Measurements from ENCODE around the gene NTSR1. TPM values are rescaled to one million over a fixed set of nuclear protein-coding genes. Genes with fewer than 3 reads are reported as not detected.

The NTSR1 gene
- total and polyA plus RNA-seq, 5 donors from 2014 or later: 0.11 to 0.37 TPM; not detected in 3

DNA sequence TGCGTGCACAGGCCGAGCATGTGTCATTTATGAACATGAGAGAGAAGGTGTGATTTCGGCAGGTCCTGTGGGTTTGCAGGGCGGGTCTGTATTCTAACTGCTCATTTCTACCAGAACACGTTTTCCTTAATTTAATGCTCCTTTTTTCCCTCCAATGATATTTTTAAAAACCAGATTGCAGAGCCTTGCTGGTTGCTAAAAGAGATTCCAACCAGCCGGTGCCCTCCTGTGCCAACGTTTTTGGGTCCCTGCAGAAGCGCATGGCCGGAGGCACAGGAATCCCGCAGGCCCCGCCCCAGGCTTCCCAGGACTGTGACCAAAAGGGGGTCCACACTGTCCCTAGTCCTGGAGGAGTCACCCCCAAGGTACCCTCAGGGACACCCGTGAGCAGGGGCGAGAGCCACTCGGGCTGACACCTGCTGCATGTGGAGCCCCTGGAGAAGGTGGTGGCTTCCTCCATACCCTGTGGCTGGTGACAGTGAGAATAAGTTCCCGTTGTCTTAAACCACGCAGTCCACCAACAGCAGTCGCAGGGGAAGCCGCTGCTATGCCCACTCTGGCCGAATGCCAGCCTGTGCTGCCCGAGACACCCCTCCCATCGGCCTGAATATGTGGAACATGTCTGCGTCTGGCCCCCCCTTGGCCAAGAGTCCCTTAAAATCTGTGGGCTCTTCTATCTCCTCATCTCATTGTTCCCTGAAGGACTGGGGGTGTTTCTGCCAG lies 15.7 kb upstream of the NTSR1 start:
- Histone ChIP-seq H3K27ac (ENCODE audit: insufficient read depth, low read length, poor library complexity, severe bottlenecking) (no peak overlapping the region), H3K27me3 (ENCODE audit: control insufficient read depth, insufficient read depth, low read length) (no peaks in the 10 kb centered on the region), H3K4me3 (ENCODE audit: low read depth, low read length) (no peak overlapping the region), H3K4me1 (ENCODE audit: control insufficient read depth, insufficient read depth, low read length, poor library complexity, severe bottlenecking) (no peaks in the 10 kb centered on the region), H3K36me3 (ENCODE audit: control insufficient read depth, insufficient read depth, low read length) (no peaks in the 10 kb centered on the region), H3K9me3 (ENCODE audit: control insufficient read depth in 2 of 2, low read length in 2 of 2) (no peaks in the 10 kb centered on the region)
- H3K9me3 Mint-ChIP-seq: no peaks in the 10 kb centered on the region
- no peak for ATAC-seq (ENCODE audit: low read depth in 2 of 2)
- H3K36me3 Mint-ChIP-seq: no peaks in the 10 kb centered on the region
- peaks cover 5% of the 10 kb centered on the region for H3K27me3 Mint-ChIP-seq
- no peak overlapping the region for H3K4me3 Mint-ChIP-seq
- peaks cover 0 to under 1% (median under 1%) of the 10 kb centered on the region in 4 donors for H3K4me1 Mint-ChIP-seq
- DNase-seq: no peak
- no peak overlapping the region for H3K27ac Mint-ChIP-seq

DNA sequence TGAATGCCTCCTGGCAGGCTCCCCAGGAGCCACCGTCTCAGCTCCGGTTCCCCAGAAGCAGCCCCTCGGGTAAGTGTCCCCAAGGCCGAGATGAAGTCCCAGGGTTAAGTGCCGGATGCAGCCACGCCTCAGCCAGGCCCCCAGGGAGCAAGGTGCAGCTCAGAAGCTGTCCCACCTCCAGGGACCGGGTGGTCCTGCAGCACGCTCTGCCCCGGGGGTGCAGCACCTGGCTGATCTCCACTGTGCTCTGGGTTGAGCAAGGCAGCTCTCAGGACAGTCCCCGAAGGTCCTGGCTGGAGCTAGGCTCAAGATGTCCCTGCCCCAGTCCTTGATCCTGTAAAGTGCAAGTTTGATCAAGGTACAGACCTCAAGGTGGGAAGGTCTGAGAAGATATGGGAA lies 15.1 kb upstream of the NTSR1 start:
- H3K9me3 ChIP-seq (ENCODE audit: control insufficient read depth in 2 of 2, low read length in 2 of 2): no peaks in the 10 kb centered on the region
- ATAC-seq (ENCODE audit: low read depth in 2 of 2) (no peak), DNase-seq (no peak)
- no peak overlapping the region for H3K4me3 ChIP-seq (ENCODE audit: low read depth, low read length)
- H3K9me3 Mint-ChIP-seq: no peaks in the 10 kb centered on the region
- H3K27me3 Mint-ChIP-seq: peaks cover 5% of the 10 kb centered on the region
- H3K27ac ChIP-seq (ENCODE audit: insufficient read depth, low read length, poor library complexity, severe bottlenecking): no peak overlapping the region
- H3K27ac Mint-ChIP-seq: no peak overlapping the region
- no peaks in the 10 kb centered on the region for H3K4me1 ChIP-seq (ENCODE audit: control insufficient read depth, insufficient read depth, low read length, poor library complexity, severe bottlenecking)
- no peaks in the 10 kb centered on the region for H3K27me3 ChIP-seq (ENCODE audit: control insufficient read depth, insufficient read depth, low read length)
- no peaks in the 10 kb centered on the region for H3K36me3 ChIP-seq (ENCODE audit: control insufficient read depth, insufficient read depth, low read length)
- H3K4me3 Mint-ChIP-seq: no peak overlapping the region
- no peaks in the 10 kb centered on the region for H3K36me3 Mint-ChIP-seq
- no peaks in the 10 kb centered on the region for H3K4me1 Mint-ChIP-seq

GRCh38 chr20:62694106-62694505 lies 14.5 kb upstream of the NTSR1 start:
- no peaks in the 10 kb centered on the region for H3K36me3 Mint-ChIP-seq
- Histone ChIP-seq H3K4me1 (ENCODE audit: control insufficient read depth, insufficient read depth, low read length, poor library complexity, severe bottlenecking) (no peaks in the 10 kb centered on the region), H3K4me3 (ENCODE audit: low read depth, low read length) (no peak overlapping the region), H3K9me3 (ENCODE audit: control insufficient read depth in 2 of 2, low read length in 2 of 2) (no peaks in the 10 kb centered on the region), H3K27ac (ENCODE audit: insufficient read depth, low read length, poor library complexity, severe bottlenecking) (no peak overlapping the region), H3K27me3 (ENCODE audit: control insufficient read depth, insufficient read depth, low read length) (no peaks in the 10 kb centered on the region), H3K36me3 (ENCODE audit: control insufficient read depth, insufficient read depth, low read length) (no peaks in the 10 kb centered on the region)
- H3K4me1 Mint-ChIP-seq: no peaks in the 10 kb centered on the region
- peaks cover 5% of the 10 kb centered on the region for H3K27me3 Mint-ChIP-seq
- DNase-seq: no peak
- no peak overlapping the region for H3K4me3 Mint-ChIP-seq
- ATAC-seq (ENCODE audit: low read depth in 2 of 2): no peak
- no peak overlapping the region for H3K27ac Mint-ChIP-seq
- no peaks in the 10 kb centered on the region for H3K9me3 Mint-ChIP-seq

GRCh38 chr20:62694868-62695267 lies 13.8 kb upstream of the NTSR1 start:
- no peaks in the 10 kb centered on the region for H3K9me3 Mint-ChIP-seq
- H3K9me3 ChIP-seq (ENCODE audit: control insufficient read depth in 2 of 2, low read length in 2 of 2): no peaks in the 10 kb centered on the region
- DNase-seq: no peak
- peaks cover 5% of the 10 kb centered on the region for H3K27me3 Mint-ChIP-seq
- no peak overlapping the region for H3K4me3 ChIP-seq (ENCODE audit: low read depth, low read length)
- no peak overlapping the region for H3K27ac ChIP-seq (ENCODE audit: insufficient read depth, low read length, poor library complexity, severe bottlenecking)
- no peaks in the 10 kb centered on the region for H3K27me3 ChIP-seq (ENCODE audit: control insufficient read depth, insufficient read depth, low read length)
- H3K27ac Mint-ChIP-seq: no peak overlapping the region
- no peaks in the 10 kb centered on the region for H3K36me3 ChIP-seq (ENCODE audit: control insufficient read depth, insufficient read depth, low read length)
- H3K4me1 ChIP-seq (ENCODE audit: control insufficient read depth, insufficient read depth, low read length, poor library complexity, severe bottlenecking): no peaks in the 10 kb centered on the region
- H3K36me3 Mint-ChIP-seq: no peaks in the 10 kb centered on the region
- H3K4me1 Mint-ChIP-seq: no peaks in the 10 kb centered on the region
- no peak overlapping the region for H3K4me3 Mint-ChIP-seq
- no peak for ATAC-seq (ENCODE audit: low read depth in 2 of 2)

- no peak overlapping the region for H3K27ac Mint-ChIP-seq
- Histone ChIP-seq H3K4me1 (ENCODE audit: control insufficient read depth, insufficient read depth, low read length, poor library complexity, severe bottlenecking) (no peaks in the 10 kb centered on the region), H3K27me3 (ENCODE audit: control insufficient read depth, insufficient read depth, low read length) (no peaks in the 10 kb centered on the region), H3K36me3 (ENCODE audit: control insufficient read depth, insufficient read depth, low read length) (no peaks in the 10 kb centered on the region), H3K27ac (ENCODE audit: insufficient read depth, low read length, poor library complexity, severe bottlenecking) (no peak overlapping the region), H3K9me3 (ENCODE audit: control insufficient read depth in 2 of 2, low read length in 2 of 2) (no peaks in the 10 kb centered on the region), H3K4me3 (ENCODE audit: low read depth, low read length) (no peak overlapping the region)
- H3K9me3 Mint-ChIP-seq: no peaks in the 10 kb centered on the region
- H3K4me1 Mint-ChIP-seq: no peaks in the 10 kb centered on the region
- no peaks in the 10 kb centered on the region for H3K36me3 Mint-ChIP-seq
- peaks cover 2% of the 10 kb centered on the region for H3K27me3 Mint-ChIP-seq
- ATAC-seq (ENCODE audit: low read depth in 2 of 2): no peak
- DNase-seq: no peak
- H3K4me3 Mint-ChIP-seq: no peak overlapping the region
Measured at GRCh38 chr20:62695448-62696414, 12.9 kb upstream of the NTSR1 start.

DNA sequence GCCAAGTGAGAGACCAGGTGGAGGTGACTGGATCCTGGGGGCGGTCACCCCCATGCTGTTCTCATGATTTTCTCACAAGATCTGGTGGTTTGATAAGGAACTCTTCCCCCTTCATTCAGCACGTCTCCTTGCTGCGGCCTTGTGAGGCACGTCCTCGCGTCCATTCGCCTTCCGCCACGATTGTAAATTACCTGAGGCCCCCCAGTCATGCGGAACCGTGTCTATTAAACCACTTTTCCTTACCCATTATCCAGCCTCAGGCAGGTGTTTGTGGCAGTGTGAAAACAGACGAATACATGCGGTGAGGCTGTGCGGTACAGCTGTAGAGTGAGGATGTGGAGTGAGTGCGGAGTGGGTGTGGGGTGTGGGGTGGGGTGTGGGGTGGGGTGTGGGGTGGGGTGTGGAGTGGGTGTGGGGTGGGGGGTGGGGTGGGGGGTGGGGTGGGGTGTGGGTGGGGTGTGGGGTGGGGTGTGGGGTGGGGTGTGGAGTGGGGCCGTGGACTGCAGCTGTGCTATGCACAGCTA lies 12.1 kb upstream of the NTSR1 start:
- Histone ChIP-seq H3K4me1 (ENCODE audit: control insufficient read depth, insufficient read depth, low read length, poor library complexity, severe bottlenecking) (no peaks in the 10 kb centered on the region), H3K27ac (ENCODE audit: insufficient read depth, low read length, poor library complexity, severe bottlenecking) (no peak overlapping the region), H3K4me3 (ENCODE audit: low read depth, low read length) (no peak overlapping the region), H3K9me3 (ENCODE audit: control insufficient read depth in 2 of 2, low read length in 2 of 2) (no peaks in the 10 kb centered on the region), H3K36me3 (ENCODE audit: control insufficient read depth, insufficient read depth, low read length) (no peaks in the 10 kb centered on the region), H3K27me3 (ENCODE audit: control insufficient read depth, insufficient read depth, low read length) (no peaks in the 10 kb centered on the region)
- Mint-ChIP-seq H3K27ac (no peak overlapping the region), H3K36me3 (no peaks in the 10 kb centered on the region), H3K4me3 (no peak overlapping the region), H3K4me1 (no peaks in the 10 kb centered on the region), H3K9me3 (no peaks in the 10 kb centered on the region), H3K27me3 (no peaks in the 10 kb centered on the region)
- ATAC-seq (ENCODE audit: low read depth in 2 of 2) (no peak), DNase-seq (no peak)

GRCh38 chr20:62696989-62697388 lies 11.6 kb upstream of the NTSR1 start:
- Histone ChIP-seq H3K27me3 (ENCODE audit: control insufficient read depth, insufficient read depth, low read length) (no peaks in the 10 kb centered on the region), H3K36me3 (ENCODE audit: control insufficient read depth, insufficient read depth, low read length) (no peaks in the 10 kb centered on the region), H3K4me1 (ENCODE audit: control insufficient read depth, insufficient read depth, low read length, poor library complexity, severe bottlenecking) (no peaks in the 10 kb centered on the region), H3K9me3 (ENCODE audit: control insufficient read depth in 2 of 2, low read length in 2 of 2) (no peaks in the 10 kb centered on the region), H3K27ac (ENCODE audit: insufficient read depth, low read length, poor library complexity, severe bottlenecking) (no peak overlapping the region), H3K4me3 (ENCODE audit: low read depth, low read length) (no peak overlapping the region)
- H3K4me1 Mint-ChIP-seq: no peaks in the 10 kb centered on the region
- no peaks in the 10 kb centered on the region for H3K9me3 Mint-ChIP-seq
- DNase-seq: no peak
- H3K36me3 Mint-ChIP-seq: no peaks in the 10 kb centered on the region
- H3K27ac Mint-ChIP-seq: no peak overlapping the region
- H3K4me3 Mint-ChIP-seq: no peak overlapping the region
- H3K27me3 Mint-ChIP-seq: no peaks in the 10 kb centered on the region
- no peak for ATAC-seq (ENCODE audit: low read depth in 2 of 2)
